ENCODE data around the gene G6PD. TPM values are rescaled to one million over a fixed set of nuclear protein-coding genes. Genes with fewer than 3 reads are reported as not detected.
A peak's percentile ranks its signal among the peaks of the same experiment; 100 is the strongest.

G6PD gene
- polyA plus RNA-seq, 4 donors, result 10.5 to 23.4 (median 13.3) TPM

DNA sequence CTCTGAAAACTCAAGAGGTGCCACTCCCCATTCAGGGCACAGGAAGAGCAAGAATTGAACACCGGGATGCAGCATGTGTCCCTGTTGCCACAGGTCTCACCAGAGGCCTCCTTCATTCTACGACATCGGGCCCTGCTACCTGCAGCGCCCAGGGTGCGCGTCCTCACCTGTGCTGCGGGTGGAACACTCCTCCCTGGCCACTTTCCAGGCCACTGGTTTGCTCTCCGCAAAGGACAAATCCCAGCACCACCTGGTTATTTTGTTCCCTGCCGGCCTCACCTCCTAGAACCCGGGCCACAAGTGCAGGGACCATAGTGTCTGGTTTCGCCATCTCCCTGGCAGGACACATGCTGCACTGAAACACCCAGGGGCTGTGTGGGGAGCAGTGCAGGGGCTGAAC is 16.4 kb downstream of the G6PD start:
- H3K36me3 ChIP-seq (ENCODE audit: control insufficient read depth in 3 of 3, insufficient read depth in 2 of 3, low read depth in 1 of 3, low read length in 3 of 3), result peaks cover 0 to 35% (median 0%) of the 10 kb centered on the region in 3 donors
- FAIRE-seq (no peak), DNase-seq (no peak)
- H3K27ac ChIP-seq (ENCODE audit: low read depth in 1 of 3, low read length in 2 of 3), result no peak overlapping the region
- 58 to 81% (median 63%) methylated on average over 4 to 11 of the region's 11 CpGs for WGBS, 3 donors
- H3K9me3 ChIP-seq (ENCODE audit: control insufficient read depth in 2 of 2, insufficient read depth in 1 of 2, low read depth in 1 of 2, low read length in 1 of 2), result no peaks in the 10 kb centered on the region
- H3K4me3 ChIP-seq (ENCODE audit: low read depth in 1 of 3, low read length in 3 of 3), result no peak overlapping the region
- H3K4me1 ChIP-seq (ENCODE audit: control insufficient read depth in 3 of 3, insufficient read depth in 2 of 3, low read depth in 1 of 3, low read length in 2 of 3), result peaks cover 0 to 23% (median 0%) of the 10 kb centered on the region in 3 donors
- no peaks in the 10 kb centered on the region for H3K27me3 ChIP-seq (ENCODE audit: control insufficient read depth in 3 of 3, insufficient read depth in 3 of 3, low read length in 3 of 3)

DNA sequence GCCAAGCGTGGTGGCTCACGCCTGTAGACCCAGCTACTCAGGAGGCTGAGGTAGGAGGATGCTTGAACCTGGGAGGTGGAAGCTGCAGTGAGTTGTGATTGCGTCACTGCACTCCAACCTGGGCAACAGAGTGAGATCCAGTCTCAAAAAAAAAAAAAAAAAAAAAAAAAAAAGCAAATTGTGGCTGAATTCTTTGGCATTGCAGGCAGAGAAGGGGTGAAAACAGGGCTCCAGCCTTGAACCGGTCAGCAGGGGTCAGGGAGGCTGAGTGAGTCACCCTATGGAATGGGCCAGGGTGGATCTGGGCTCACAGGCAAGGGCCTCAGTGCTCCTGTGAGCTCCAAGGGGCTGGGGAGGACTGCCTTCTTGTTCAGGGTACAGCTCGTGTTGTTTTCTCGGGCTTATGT is 17.4 kb downstream of the G6PD start:
- Histone ChIP-seq H3K27ac (ENCODE audit: low read depth in 1 of 3, low read length in 2 of 3) (no peak overlapping the region), H3K4me3 (ENCODE audit: low read depth in 1 of 3, low read length in 3 of 3) (no peak overlapping the region), H3K9me3 (ENCODE audit: control insufficient read depth in 2 of 2, insufficient read depth in 1 of 2, low read depth in 1 of 2, low read length in 1 of 2) (no peaks in the 10 kb centered on the region), H3K4me1 (ENCODE audit: control insufficient read depth in 3 of 3, insufficient read depth in 2 of 3, low read depth in 1 of 3, low read length in 2 of 3) (peaks cover 0 to 20% (median 0%) of the 10 kb centered on the region in 3 donors), H3K36me3 (ENCODE audit: control insufficient read depth in 3 of 3, insufficient read depth in 2 of 3, low read depth in 1 of 3, low read length in 3 of 3) (peaks cover 0 to 26% (median 0%) of the 10 kb centered on the region in 3 donors), H3K27me3 (ENCODE audit: control insufficient read depth in 3 of 3, insufficient read depth in 3 of 3, low read length in 3 of 3) (no peaks in the 10 kb centered on the region)
- 69 to 86% (median 83%) methylated on average over 3 to 6 of the region's 6 CpGs for WGBS, 3 donors
- FAIRE-seq, result no peak
- no peak for DNase-seq

DNA sequence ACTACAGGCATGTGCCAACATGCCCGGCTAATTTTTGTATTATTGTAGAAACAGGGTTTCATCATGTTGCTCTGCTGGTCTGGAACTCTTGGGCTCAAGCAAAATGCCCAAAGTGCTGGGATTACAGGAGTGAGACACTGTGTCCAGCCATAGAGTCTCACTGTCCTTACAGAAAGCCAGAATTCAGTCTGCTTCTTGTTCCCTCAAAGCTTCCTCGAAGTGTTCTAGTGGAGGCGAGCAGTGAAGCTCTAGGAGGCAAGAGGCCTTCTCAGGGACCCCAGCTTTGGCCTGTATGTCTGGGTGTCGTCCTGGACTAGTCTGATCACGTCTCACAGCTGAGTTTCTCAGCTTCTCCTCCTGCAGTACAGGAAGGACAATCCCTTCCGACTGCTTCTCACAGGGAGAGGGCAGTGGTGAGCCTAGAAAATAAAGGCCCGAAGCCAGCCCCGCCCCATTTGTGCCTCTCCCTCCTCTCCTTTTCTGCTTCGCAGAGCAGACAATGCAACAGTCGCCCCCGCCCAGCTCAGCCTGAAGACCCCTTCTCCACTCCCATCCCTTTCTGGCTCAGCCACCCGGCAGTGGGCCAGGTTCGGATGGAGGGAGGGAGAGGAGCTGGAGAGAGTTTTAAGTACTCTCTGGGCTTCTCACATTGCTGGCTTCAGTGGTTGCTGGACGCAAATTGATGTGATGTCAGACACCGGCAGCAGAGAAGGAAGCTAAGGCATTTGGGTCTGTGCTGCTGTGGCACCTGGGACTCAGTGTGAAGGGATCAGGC is 19.6 kb downstream of the G6PD start:
- WGBS, 3 donors, result 7 to 28% (median 10%) methylated on average over 13 to 15 of the region's 15 CpGs

DNA sequence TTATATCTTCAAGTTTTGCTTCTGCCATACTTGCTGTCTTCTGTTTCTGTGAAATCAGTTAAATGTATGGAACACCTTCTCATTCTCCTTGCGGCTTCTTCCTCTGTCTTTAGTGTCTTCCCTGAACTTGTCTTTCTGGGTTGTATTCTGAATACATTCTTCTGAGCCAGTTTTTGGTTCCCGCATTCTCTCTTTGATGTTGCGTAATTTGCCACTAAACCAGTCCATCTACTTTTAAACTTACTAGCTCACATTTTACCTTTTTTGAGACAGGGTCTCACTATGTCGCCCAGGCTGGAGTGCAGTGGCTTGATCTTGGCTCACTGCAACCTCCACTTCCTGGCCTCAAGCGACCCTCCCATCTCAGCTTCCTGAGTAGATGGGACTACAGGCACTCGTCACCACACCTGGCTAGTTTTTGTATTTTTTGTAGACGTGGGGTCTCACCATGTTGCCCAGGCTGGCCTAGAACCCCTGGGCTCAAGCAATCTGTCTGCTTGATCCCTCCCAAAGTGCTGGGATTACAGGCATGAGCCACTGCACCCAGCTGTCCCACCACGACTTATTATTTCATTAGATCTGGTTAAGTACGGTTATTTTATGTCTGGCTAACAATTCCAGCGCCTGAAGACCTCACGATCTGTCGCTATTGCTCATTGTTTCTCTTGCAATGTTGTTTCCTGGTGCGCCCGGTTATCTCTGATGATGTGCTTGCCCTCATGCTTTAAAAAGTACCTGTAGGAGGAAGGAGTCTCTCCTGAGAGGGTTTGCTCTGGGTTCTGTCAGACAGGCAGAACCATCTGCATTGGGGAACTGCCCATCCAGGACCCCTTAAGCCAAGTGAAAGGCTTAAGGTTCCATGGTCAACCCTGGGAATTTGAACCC is 20.8 kb downstream of the G6PD start:
- H3K4me3 ChIP-seq (ENCODE audit: low read depth in 1 of 3, low read length in 3 of 3), result no peak overlapping the region
- WGBS, 3 donors, result 78 to 85% (median 81%) methylated on average over 13 to 14 of the region's 14 CpGs
- no peak overlapping the region for H3K27ac ChIP-seq (ENCODE audit: low read depth in 1 of 3, low read length in 2 of 3)
- DNase-seq, result no peak
- H3K9me3 ChIP-seq (ENCODE audit: control insufficient read depth in 2 of 2, insufficient read depth in 1 of 2, low read depth in 1 of 2, low read length in 1 of 2), result no peaks in the 10 kb centered on the region
- peaks cover 0 to 12% (median 0%) of the 10 kb centered on the region in 3 donors for H3K4me1 ChIP-seq (ENCODE audit: control insufficient read depth in 3 of 3, insufficient read depth in 2 of 3, low read depth in 1 of 3, low read length in 2 of 3)
- H3K36me3 ChIP-seq (ENCODE audit: control insufficient read depth in 3 of 3, insufficient read depth in 2 of 3, low read depth in 1 of 3, low read length in 3 of 3), result peaks cover 0 to 2% (median 0%) of the 10 kb centered on the region in 3 donors
- no peak for FAIRE-seq
- no peaks in the 10 kb centered on the region for H3K27me3 ChIP-seq (ENCODE audit: control insufficient read depth in 3 of 3, insufficient read depth in 3 of 3, low read length in 3 of 3)

More for the DNA sequence above, 19.6 kb downstream of the G6PD start:
- no peaks in the 10 kb centered on the region for H3K9me3 ChIP-seq (ENCODE audit: control insufficient read depth in 2 of 2, insufficient read depth in 1 of 2, low read depth in 1 of 2, low read length in 1 of 2)
- peaks cover 0 to 5% (median 0%) of the 10 kb centered on the region in 3 donors for H3K36me3 ChIP-seq (ENCODE audit: control insufficient read depth in 3 of 3, insufficient read depth in 2 of 3, low read depth in 1 of 3, low read length in 3 of 3)
- peak; percentile 80 to 82 for DNase-seq
- H3K27ac ChIP-seq (ENCODE audit: low read depth in 1 of 3, low read length in 2 of 3), result peak overlapping the region in 2 of 3 donors; percentile 74 to 82
- FAIRE-seq, result no peak
- H3K4me1 ChIP-seq (ENCODE audit: control insufficient read depth in 3 of 3, insufficient read depth in 2 of 3, low read depth in 1 of 3, low read length in 2 of 3), result peaks cover 0 to 20% (median 0%) of the 10 kb centered on the region in 3 donors
- peak overlapping the region in 1 of 3 donors; percentile 37 for H3K4me3 ChIP-seq (ENCODE audit: low read depth in 1 of 3, low read length in 3 of 3)
- no peaks in the 10 kb centered on the region for H3K27me3 ChIP-seq (ENCODE audit: control insufficient read depth in 3 of 3, insufficient read depth in 3 of 3, low read length in 3 of 3)

DNA sequence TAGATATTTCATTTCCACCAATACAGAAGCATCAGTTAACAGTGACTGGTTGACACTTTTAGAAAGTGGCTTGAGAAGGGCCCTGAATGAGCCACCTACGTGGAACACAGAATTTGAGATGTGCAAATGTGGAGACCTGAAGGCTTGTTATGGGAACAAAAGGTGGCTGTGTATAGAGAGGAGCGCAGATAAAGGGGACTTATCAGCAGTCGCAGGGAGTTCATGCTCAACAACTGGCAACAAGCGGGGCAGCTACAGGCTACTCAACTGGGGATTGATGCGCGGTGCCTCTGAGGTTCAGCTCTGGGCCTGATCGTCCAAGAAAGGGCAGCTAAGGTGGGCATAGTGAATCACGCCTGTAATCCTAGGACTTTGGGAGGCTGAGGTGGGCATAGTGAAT is 27.3 kb downstream of the G6PD start:
- H3K4me1 ChIP-seq (ENCODE audit: control insufficient read depth in 3 of 3, insufficient read depth in 2 of 3, low read depth in 1 of 3, low read length in 2 of 3), result peaks cover 0 to 20% (median 0%) of the 10 kb centered on the region in 3 donors
- WGBS, 3 donors, result 89 to 95% (median 94%) methylated on average over 8 of the region's 8 CpGs
- FAIRE-seq (no peak), DNase-seq (no peak)
- no peaks in the 10 kb centered on the region for H3K27me3 ChIP-seq (ENCODE audit: control insufficient read depth in 3 of 3, insufficient read depth in 3 of 3, low read length in 3 of 3)
- H3K4me3 ChIP-seq (ENCODE audit: low read depth in 1 of 3, low read length in 3 of 3), result no peak overlapping the region
- H3K9me3 ChIP-seq (ENCODE audit: control insufficient read depth in 2 of 2, insufficient read depth in 1 of 2, low read depth in 1 of 2, low read length in 1 of 2), result no peaks in the 10 kb centered on the region
- no peak overlapping the region for H3K27ac ChIP-seq (ENCODE audit: low read depth in 1 of 3, low read length in 2 of 3)
- H3K36me3 ChIP-seq (ENCODE audit: control insufficient read depth in 3 of 3, insufficient read depth in 2 of 3, low read depth in 1 of 3, low read length in 3 of 3), result no peaks in the 10 kb centered on the region

DNA sequence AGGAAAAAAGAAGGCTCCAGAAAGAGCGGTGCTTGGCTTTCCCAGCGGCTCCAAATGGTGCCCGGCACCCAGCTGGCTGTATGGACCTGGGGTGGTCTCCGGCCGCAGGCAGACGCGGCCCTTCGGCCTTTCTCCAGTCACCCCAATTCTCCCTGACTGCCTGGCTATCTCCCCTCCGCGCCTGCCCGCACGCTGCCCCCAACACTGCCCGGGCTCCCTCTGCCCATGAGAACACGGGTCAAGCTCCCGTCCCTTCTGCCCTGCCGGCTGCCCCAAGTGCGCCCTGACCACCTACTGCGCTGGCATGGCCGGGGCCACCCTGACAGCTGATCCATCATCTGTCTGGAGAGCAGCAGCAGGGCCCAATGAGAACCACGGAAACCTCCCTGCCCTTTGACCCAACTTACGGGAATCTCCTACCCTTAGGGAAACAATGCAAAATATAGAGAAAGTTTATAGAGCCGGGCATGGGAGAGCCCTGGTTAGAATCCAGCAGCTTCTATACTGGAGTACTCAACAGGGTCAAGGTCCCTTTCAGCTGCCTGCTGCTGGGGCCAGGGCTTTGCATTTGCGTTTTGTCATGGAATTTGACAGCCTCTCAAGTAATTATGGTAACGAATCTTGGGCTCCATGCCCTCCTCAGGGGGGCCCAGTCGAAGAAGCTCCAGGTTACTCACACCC is 29.4 kb downstream of the G6PD start:
- Histone ChIP-seq H3K4me1 (ENCODE audit: control insufficient read depth in 3 of 3, insufficient read depth in 2 of 3, low read depth in 1 of 3, low read length in 2 of 3) (peaks cover 0 to 20% (median 0%) of the 10 kb centered on the region in 3 donors), H3K27me3 (ENCODE audit: control insufficient read depth in 3 of 3, insufficient read depth in 3 of 3, low read length in 3 of 3) (no peaks in the 10 kb centered on the region), H3K36me3 (ENCODE audit: control insufficient read depth in 3 of 3, insufficient read depth in 2 of 3, low read depth in 1 of 3, low read length in 3 of 3) (peaks cover 0 to 13% (median 0%) of the 10 kb centered on the region in 3 donors), H3K27ac (ENCODE audit: low read depth in 1 of 3, low read length in 2 of 3) (peak overlapping the region; percentile 69 to 100 (median 98)), H3K9me3 (ENCODE audit: control insufficient read depth in 2 of 2, insufficient read depth in 1 of 2, low read depth in 1 of 2, low read length in 1 of 2) (no peaks in the 10 kb centered on the region), H3K4me3 (ENCODE audit: low read depth in 1 of 3, low read length in 3 of 3) (peak overlapping the region in 2 of 3 donors; percentile 6 to 61)
- DNase-seq, result peak; percentile 51 to 58
- WGBS, 3 donors, result 34 to 56% (median 37%) methylated on average over 25 of the region's 25 CpGs
- FAIRE-seq, result no peak

DNA sequence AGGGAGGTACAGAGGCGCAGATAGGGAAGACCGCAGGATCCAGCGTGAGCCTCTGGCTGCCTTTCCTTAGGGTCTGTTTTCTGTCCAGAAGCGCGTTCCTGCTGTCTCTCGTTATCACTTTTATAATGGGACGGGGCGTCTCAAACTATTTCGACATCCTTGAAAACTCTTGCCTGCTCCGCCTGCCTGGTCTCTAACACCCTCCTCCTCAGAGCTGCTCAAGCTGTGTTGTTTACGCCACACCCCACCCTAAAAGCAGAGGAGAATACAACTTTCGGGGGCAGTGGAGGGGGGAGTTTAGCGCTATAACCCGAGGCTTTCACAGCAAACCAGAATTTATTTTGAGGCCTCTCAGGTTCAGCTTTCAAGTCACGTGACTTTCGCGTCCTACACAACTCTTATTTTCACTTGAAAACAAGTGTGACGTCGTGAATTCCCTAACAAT is 30.0 kb downstream of the G6PD start:
- Histone ChIP-seq H3K4me3 (ENCODE audit: low read depth in 1 of 3, low read length in 3 of 3) (peak overlapping the region in 2 of 3 donors; percentile 45 to 61), H3K9me3 (ENCODE audit: control insufficient read depth in 2 of 2, insufficient read depth in 1 of 2, low read depth in 1 of 2, low read length in 1 of 2) (no peaks in the 10 kb centered on the region), H3K36me3 (ENCODE audit: control insufficient read depth in 3 of 3, insufficient read depth in 2 of 3, low read depth in 1 of 3, low read length in 3 of 3) (peaks cover 0 to 16% (median 0%) of the 10 kb centered on the region in 3 donors), H3K27ac (ENCODE audit: low read depth in 1 of 3, low read length in 2 of 3) (peak overlapping the region; percentile 69 to 100 (median 98)), H3K4me1 (ENCODE audit: control insufficient read depth in 3 of 3, insufficient read depth in 2 of 3, low read depth in 1 of 3, low read length in 2 of 3) (peaks cover 0 to 20% (median 0%) of the 10 kb centered on the region in 3 donors), H3K27me3 (ENCODE audit: control insufficient read depth in 3 of 3, insufficient read depth in 3 of 3, low read length in 3 of 3) (no peaks in the 10 kb centered on the region)
- FAIRE-seq (no peak), DNase-seq (peak; percentile 30 to 65)
- WGBS, 3 donors, result 5 to 47% (median 10%) methylated on average over 19 of the region's 19 CpGs
